GM19193 (cell line): Measurements from ENCODE around the gene SPHK1.

Source experiments
- POLR2A ChIP-seq: IDR thresholded peaks from 4 replicates; pipeline ENCODE4 v1.6.1; 2011; ENCODE audit not compliant: insufficient read depth, insufficient read length; ENCODE audit errors: extremely low read depth

Gene SPHK1

DNA sequence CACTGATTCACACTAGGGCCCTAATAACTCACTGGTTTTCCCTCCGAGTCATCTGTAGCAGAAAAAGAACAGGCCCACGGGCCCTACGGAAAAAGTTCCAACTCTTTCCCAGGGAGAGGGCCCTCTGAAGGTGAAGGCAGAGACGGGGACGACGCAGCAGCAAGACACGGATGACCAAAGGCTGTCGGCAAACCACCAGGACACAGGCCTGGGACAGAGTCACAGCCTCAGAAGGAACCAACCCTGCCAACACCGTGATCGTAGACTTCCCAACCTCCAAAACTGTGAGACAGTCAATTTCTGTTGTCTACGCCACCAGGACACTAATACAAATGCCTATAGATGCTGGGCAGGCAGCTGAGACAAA is 5.2 kb upstream of the SPHK1 start:
- no peak for TF ChIP-seq POLR2A

- TF ChIP-seq POLR2A, result no peak
Measured at GRCh38 chr17:76379646-76380376, 4.6 kb upstream of the SPHK1 start.

GRCh38 chr17:76381633-76382350 is 2.6 kb upstream of the SPHK1 start:
- TF ChIP-seq POLR2A, result no peak

DNA sequence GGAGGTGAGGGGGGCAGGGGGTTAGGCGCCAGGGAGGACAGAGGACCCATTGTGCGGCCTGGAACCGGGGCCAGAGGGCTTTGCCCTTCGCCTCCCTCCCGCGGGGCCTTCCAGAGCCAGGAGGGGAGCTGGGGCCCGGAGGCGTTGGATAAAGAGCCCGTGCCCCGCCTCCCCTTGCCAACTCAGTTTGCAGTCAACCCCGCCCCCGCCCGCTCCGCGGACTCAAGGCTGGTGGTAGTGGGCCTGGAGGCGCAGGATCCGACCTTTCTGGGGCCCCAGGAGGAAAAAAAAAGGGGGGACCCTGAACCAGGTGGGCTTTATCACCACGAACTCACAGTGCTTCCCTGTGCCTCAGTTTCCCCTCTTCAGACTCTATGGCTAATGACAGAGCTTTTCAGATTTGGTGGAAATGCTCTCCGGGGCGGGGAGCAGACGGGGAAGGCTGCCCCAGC is 2.0 kb upstream of the SPHK1 start:
- no peak for TF ChIP-seq POLR2A

GRCh38 chr17:76382803-76383545 is 1.4 kb upstream of the SPHK1 start:
- no peak for TF ChIP-seq POLR2A

DNA sequence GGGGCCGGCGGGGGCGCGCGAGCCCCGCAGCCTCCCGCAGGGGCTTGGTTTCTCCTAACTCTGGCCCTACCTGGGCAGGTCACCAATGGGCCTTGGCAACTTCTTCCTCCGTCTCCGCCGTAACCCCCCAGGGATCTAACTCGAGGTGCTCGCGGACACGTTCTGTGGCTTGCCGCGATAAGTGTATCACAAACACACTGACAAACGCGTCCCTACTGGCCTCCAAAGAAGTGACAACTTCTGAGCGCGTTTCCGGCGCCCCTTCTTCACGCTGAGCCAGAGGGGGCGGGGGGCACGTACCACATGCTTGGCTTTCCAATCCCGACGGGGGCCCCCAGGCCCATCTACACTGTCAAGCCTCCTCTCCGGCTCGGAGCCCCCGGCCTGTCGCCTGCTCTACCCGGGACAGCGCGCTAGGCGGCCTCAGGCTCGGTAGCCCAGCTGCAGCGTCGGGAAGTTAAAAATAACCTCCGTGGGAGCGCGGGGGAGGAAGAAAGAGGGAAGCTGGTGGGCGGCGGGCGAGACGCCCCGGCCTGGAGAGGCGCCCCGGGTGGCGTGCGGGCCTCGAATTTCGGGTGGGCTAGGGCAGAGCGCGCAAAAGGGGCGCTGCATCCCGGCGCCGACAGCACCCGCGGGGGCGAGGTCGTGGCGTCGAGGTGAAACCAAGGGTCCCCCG is 725 bp upstream of the SPHK1 start:
- no peak for TF ChIP-seq POLR2A

DNA sequence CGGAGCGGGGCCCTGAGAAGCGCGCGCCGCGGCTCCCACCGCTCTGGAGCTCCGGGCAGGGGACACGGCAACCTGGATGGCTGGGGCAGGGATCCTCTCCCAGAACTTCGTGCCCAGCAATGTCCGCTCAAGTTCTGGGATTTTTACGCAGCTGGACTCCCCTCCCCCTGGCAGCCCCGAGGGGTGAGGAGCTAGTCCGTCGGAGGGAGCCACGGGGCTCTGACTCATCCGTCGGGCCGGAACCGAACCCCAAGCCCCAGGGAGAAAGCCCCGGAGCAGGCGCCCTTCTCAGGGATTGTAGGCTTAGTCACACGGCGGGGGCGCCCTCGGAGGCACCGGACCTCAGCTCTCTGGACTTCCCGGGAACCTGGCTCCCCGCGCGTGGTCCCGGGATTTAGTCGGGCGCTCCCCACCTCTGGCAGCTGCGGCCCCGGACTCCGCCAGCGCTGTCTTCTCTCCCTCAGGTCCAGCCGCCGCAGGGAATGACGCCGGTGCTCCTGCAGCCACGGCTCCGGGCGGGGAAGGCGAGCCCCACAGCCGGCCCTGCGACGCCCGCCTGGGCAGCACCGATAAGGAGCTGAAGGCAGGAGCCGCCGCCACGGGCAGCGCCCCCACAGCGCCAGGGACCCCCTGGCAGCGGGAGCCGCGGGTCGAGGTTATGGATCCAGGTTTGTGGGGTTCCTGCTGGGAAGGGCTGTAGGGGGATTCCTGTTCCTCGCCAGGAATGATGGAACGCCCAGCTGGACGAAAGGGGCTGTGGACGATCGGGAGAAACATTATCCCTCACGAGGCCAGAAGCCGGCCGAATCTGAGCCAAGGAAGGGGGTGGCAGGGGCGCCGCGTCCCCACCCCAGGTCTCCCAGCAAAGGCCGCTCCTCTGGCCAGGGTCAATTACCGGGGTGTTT is 830 bp downstream of the SPHK1 start:
- no peak for TF ChIP-seq POLR2A

DNA sequence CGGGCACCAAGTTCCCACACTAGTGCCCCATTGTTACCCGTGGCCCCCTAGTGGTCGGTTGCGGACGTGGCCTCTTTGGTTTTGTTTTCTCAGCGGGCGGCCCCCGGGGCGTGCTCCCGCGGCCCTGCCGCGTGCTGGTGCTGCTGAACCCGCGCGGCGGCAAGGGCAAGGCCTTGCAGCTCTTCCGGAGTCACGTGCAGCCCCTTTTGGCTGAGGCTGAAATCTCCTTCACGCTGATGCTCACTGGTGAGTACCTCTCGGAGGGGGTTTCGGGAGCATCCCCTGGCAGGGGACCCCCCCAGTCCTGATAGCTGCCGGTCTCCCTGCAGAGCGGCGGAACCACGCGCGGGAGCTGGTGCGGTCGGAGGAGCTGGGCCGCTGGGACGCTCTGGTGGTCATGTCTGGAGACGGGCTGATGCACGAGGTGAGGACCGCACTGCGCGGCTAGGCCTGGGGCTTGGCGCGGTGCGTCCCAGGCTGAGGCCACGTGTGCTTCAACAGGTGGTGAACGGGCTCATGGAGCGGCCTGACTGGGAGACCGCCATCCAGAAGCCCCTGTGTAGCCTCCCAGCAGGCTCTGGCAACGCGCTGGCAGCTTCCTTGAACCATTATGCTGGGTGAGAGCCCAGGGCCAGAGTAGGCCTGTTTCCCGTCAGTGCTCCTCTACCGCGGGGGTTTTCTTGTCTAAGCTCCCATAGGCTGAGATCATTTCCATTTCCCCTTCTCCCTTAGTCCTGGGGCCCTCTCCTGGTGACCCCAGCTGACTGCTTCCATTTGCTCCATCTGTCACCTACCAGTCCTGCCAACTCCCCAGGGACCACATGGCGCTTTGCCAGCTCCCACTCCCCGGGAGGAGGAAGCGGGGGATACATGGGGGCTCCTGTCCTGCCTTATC is 1.7 kb downstream of the SPHK1 start:
- no peak for TF ChIP-seq POLR2A

DNA sequence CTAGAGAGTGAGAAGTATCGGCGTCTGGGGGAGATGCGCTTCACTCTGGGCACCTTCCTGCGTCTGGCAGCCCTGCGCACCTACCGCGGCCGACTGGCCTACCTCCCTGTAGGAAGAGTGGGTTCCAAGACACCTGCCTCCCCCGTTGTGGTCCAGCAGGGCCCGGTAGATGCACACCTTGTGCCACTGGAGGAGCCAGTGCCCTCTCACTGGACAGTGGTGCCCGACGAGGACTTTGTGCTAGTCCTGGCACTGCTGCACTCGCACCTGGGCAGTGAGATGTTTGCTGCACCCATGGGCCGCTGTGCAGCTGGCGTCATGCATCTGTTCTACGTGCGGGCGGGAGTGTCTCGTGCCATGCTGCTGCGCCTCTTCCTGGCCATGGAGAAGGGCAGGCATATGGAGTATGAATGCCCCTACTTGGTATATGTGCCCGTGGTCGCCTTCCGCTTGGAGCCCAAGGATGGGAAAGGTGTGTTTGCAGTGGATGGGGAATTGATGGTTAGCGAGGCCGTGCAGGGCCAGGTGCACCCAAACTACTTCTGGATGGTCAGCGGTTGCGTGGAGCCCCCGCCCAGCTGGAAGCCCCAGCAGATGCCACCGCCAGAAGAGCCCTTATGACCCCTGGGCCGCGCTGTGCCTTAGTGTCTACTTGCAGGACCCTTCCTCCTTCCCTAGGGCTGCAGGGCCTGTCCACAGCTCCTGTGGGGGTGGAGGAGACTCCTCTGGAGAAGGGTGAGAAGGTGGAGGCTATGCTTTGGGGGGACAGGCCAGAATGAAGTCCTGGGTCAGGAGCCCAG is 2.8 kb downstream of the SPHK1 start:
- no peak for TF ChIP-seq POLR2A

- no peak for TF ChIP-seq POLR2A
Measured at GRCh38 chr17:76388966-76389888, 4.8 kb downstream of the SPHK1 start.

GRCh38 chr17:76390003-76390421 is 5.6 kb downstream of the SPHK1 start:
- TF ChIP-seq POLR2A, result no peak
